GM20000 (cell line): Measurements from ENCODE around the gene PLAAT3.
"Not testable (repeated sequence)": the region's sequence is repeated elsewhere in the genome, so short reads cannot be mapped to it uniquely, and the experiment has no call there.

ENCODE experiments used
- DNase-seq: peaks from one replicate; pipeline ENCODE4 v3.0.0; 2012; ENCODE audit warnings: low spot score
- TF ChIP-seq, protein P1 (sequence below): IDR thresholded peaks from 2 replicates; pipeline ENCODE4 v1.5.1; 2012; ENCODE audit warnings: mild to moderate bottlenecking, control low read depth; ENCODE audit errors: extremely low read depth, missing control alignments

PLAAT3 gene

DNA sequence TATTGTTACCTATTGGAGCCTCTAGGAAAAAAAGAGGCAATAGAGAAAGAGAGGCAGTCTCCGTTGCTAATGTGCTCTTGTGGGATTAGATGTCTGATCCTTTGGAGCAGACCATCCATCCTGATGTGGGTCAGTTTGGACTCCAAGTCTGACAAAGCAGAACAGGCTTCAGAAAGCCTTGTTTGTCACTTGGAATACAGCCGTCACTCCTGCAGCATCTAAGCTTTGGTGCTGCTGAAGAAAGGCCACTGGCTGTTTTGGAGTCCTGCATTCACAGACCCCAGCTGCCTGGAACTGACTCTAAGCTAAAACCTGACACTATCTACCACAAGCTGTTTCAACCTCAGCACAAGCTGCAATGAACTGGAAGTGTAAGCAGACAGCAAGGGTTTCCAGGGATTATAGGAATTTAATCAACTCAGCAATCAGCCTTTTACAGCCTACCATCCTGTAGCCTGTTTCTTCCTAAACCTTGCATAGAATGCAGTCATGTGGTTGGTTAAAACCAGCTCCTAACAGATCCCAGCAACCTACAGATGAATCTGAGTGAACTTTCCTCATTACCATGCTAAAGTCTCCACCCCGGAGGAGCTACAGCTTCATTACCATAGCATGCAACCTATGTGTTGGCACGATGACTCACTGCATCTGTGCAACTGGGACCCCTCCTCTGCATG, 81.3 kb downstream of the PLAAT3 start:
- TF ChIP-seq, protein P1, sequence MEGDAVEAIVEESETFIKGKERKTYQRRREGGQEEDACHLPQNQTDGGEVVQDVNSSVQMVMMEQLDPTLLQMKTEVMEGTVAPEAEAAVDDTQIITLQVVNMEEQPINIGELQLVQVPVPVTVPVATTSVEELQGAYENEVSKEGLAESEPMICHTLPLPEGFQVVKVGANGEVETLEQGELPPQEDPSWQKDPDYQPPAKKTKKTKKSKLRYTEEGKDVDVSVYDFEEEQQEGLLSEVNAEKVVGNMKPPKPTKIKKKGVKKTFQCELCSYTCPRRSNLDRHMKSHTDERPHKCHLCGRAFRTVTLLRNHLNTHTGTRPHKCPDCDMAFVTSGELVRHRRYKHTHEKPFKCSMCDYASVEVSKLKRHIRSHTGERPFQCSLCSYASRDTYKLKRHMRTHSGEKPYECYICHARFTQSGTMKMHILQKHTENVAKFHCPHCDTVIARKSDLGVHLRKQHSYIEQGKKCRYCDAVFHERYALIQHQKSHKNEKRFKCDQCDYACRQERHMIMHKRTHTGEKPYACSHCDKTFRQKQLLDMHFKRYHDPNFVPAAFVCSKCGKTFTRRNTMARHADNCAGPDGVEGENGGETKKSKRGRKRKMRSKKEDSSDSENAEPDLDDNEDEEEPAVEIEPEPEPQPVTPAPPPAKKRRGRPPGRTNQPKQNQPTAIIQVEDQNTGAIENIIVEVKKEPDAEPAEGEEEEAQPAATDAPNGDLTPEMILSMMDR = no peak

DNA sequence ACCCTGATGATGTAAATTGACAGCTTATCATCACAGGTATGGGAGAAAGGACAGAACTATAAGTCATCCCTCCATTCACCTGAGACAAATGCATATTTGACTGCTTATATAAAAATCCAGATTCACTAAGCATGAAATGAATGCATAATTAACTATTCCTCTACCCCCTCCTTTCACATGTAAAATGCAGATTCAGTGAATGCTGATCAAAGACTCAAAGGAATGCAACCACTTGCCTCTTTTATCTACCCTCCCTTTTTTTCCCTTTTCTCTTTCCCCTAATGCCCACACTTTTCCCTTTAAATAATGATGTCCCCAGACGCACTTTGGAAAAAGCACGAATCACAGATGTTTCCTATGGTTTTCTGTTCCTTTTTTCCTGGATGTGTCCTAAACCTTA, 82.1 kb downstream of the PLAAT3 start:
- DNase-seq = no peak
- TF ChIP-seq, protein P1 = no peak

More for the DNA sequence above, 81.3 kb downstream of the PLAAT3 start:
- no peak for DNase-seq

DNA sequence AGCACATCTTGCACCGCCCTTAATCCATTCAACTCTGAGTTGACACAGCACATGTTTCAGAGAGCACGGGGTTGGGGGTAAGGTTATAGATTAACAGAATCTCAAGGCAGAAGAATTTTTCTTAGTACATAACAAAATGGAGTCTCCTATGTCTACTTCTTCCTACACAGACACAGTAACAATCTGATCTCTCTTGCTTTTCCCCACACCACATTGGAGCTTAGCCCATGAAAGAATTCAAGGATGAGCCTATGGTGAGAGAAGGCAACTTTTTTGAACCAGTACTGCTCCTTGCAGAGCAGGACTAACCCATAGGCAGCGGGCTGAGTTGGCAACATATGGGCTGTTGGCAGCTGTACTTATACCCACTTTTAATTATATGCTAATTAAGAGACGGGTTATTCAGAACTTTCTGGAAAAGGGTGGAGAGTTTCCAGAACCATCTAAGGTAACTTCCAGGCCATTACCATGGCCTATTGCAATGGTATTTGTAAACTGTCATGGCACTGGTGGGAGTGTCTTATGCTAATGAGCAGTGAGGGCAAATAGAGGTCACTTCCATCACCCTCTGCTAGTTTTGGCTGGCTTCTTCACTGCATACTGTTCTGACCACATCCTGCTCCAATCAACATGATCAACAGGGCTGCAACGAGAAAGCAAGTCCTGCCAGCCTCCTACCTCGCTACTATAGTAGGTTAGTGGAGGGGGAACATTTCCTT, 83.0 kb downstream of the PLAAT3 start:
- not testable (repeated sequence) for DNase-seq

DNA sequence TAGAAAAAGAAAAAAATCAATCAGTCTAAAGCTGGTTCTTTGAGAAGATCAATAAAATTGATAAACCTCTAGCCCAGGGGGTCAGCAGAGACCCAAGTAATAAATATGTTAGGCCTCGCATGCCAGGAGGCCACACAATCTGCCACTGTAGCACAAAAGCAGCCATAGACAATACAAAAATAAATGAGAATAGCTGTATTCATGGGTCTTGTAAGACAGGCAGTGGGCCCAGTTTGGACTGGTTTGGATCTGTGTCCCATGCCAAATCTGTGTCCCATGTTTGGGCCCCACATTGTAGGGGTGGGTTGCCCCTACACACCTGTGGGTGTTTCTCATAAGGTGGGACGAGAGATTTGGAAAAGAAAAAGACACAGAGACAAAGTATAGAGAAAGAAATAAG, 84.2 kb downstream of the PLAAT3 start:
- DNase-seq = no peak
- TF ChIP-seq, protein P1 = no peak

DNA sequence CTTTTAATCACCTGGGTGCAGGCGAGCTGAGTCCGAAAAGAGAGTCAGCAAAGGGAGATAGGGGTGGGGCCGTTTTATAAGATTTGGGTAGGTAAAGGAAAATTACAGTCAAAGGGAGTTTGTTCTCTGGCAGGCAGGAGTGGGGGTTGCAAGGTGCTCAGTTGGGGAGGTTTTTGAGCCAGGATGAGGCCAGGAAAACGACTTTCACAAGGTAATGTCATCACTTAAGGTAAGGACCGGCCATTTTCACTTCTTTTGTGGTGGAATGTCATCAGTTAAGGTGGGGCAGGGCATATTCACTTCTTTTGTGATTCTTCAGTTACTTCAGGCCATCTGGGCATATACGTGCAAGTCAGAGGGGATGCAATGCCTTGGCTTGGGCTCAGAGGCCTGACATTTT, 84.9 kb downstream of the PLAAT3 start:
- DNase-seq = not testable (repeated sequence)

DNA sequence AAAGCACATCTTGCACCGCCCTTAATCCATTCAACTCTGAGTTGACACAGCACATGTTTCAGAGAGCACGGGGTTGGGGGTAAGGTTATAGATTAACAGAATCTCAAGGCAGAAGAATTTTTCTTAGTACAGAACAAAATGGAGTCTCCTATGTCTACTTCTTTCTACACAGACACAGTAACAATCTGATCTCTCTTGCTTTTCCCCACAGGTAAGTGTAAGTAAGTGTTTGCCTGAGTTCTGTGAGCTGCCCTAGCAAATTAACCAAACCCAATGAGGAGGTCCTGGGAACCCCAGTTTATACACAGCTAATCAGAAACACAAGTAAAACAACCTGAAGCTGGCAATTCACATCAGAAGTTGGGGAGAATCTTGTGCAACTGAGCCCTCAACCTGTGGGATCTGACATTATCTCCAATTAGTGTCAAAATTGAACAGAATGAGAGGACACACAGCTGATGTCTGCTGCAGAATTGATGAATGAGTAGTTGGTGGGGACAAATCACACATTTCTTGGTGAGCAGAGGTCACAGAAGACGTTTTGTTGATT, 85.4 kb downstream of the PLAAT3 start:
- not testable (repeated sequence) for DNase-seq

DNA sequence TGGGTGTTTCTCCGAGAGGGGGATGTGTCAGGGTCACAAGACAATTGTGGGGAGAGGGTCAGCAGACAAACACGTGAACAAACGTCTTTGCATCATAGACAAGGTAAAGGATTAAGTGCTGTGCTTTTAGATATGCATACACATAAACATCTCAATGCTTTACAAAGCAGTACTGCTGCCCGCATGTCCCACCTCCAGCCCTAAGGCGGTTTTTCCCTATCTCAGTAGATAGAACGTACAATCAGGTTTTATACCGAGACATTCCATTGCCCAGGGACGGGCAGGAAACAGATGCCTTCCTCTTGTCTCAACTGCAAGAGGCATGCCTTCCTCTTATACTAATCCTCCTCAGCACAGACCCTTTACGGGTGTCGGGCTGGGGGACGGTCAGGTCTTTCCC, 86.1 kb downstream of the PLAAT3 start:
- not testable (repeated sequence) for DNase-seq

DNA sequence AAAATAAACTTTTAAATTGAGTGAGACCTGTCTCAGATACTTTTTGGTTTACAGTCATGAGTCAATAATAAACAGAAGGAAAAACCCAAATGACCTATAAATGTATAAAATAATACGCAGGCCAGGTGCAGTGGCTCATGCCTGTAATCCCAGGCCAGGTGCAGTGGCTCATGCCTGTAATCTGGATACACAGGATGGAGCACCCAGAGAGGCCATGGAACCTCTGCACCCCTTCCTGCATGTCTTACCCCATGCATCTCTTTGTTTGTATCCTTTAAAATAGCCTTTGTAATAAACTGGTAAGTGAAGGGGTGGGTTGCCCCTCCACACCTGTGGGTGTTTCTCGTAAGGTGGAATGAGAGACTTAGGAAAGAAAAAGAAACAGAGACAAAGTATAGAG, 86.6 kb downstream of the PLAAT3 start:
- no peak for DNase-seq
- TF ChIP-seq, protein P1 = no peak
